ENCODE results near the gene TSPAN9. TPM values are rescaled to one million over a fixed set of nuclear protein-coding genes. Genes with fewer than 3 reads are reported as not detected.

Gene TSPAN9
- total RNA-seq, 1 donor from 2014 or later: 30.4 TPM

- DNase-seq (ENCODE audit: low spot score, unreplicated experiment): no peak
- Mint-ChIP-seq H3K27ac (no peak overlapping the region), H3K36me3 (ENCODE audit: insufficient read depth) (no peaks in the 10 kb centered on the region), H3K4me1 (ENCODE audit: low read depth) (no peaks in the 10 kb centered on the region), H3K9me3 (ENCODE audit: low read depth) (no peaks in the 10 kb centered on the region), H3K4me3 (ENCODE audit: low read depth) (no peak overlapping the region), H3K27me3 (no peaks in the 10 kb centered on the region)
- TF ChIP-seq CTCF (IDR thresholded peaks at IDR 0.05; ENCODE audit: unreplicated experiment): no peak
Measured at GRCh38 chr12:3220382-3221321, 143.5 kb downstream of the TSPAN9 start.

- no peak for TF ChIP-seq CTCF (IDR thresholded peaks at IDR 0.05; ENCODE audit: unreplicated experiment)
- Mint-ChIP-seq H3K4me3 (ENCODE audit: low read depth) (no peak overlapping the region), H3K27me3 (no peaks in the 10 kb centered on the region), H3K27ac (no peak overlapping the region), H3K36me3 (ENCODE audit: insufficient read depth) (no peaks in the 10 kb centered on the region), H3K4me1 (ENCODE audit: low read depth) (no peaks in the 10 kb centered on the region), H3K9me3 (ENCODE audit: low read depth) (no peaks in the 10 kb centered on the region)
- DNase-seq (ENCODE audit: low spot score, unreplicated experiment): no peak
Measured at GRCh38 chr12:3222306-3222705, 145.1 kb downstream of the TSPAN9 start.

- no peak for TF ChIP-seq CTCF (IDR thresholded peaks at IDR 0.05; ENCODE audit: unreplicated experiment)
- H3K27ac Mint-ChIP-seq: no peak overlapping the region
- H3K4me3 Mint-ChIP-seq (ENCODE audit: low read depth): no peak overlapping the region
- no peaks in the 10 kb centered on the region for H3K27me3 Mint-ChIP-seq
- no peaks in the 10 kb centered on the region for H3K4me1 Mint-ChIP-seq (ENCODE audit: low read depth)
- no peak for DNase-seq (ENCODE audit: low spot score, unreplicated experiment)
- H3K9me3 Mint-ChIP-seq (ENCODE audit: low read depth): no peaks in the 10 kb centered on the region
- no peaks in the 10 kb centered on the region for H3K36me3 Mint-ChIP-seq (ENCODE audit: insufficient read depth)
Measured at GRCh38 chr12:3222979-3223378, 145.8 kb downstream of the TSPAN9 start.

- no peak for TF ChIP-seq CTCF (IDR thresholded peaks at IDR 0.05; ENCODE audit: unreplicated experiment)
- DNase-seq (ENCODE audit: low spot score, unreplicated experiment): no peak
- peaks cover 4% of the 10 kb centered on the region for H3K36me3 Mint-ChIP-seq (ENCODE audit: insufficient read depth)
- H3K27me3 Mint-ChIP-seq: no peaks in the 10 kb centered on the region
- no peak overlapping the region for H3K27ac Mint-ChIP-seq
- no peak overlapping the region for H3K4me3 Mint-ChIP-seq (ENCODE audit: low read depth)
- no peaks in the 10 kb centered on the region for H3K4me1 Mint-ChIP-seq (ENCODE audit: low read depth)
- peaks cover 4% of the 10 kb centered on the region for H3K9me3 Mint-ChIP-seq (ENCODE audit: low read depth)
Measured at GRCh38 chr12:3223601-3224529, 146.7 kb downstream of the TSPAN9 start.

GRCh38 chr12:3224530-3224903, 147.3 kb downstream of the TSPAN9 start:
- no peaks in the 10 kb centered on the region for H3K4me1 Mint-ChIP-seq (ENCODE audit: low read depth)
- no peaks in the 10 kb centered on the region for H3K27me3 Mint-ChIP-seq
- H3K4me3 Mint-ChIP-seq (ENCODE audit: low read depth): no peak overlapping the region
- no peak for TF ChIP-seq CTCF (IDR thresholded peaks at IDR 0.05; ENCODE audit: unreplicated experiment)
- H3K27ac Mint-ChIP-seq: peak overlapping the region; percentile 75
- peaks cover 6% of the 10 kb centered on the region for H3K36me3 Mint-ChIP-seq (ENCODE audit: insufficient read depth)
- DNase-seq (ENCODE audit: low spot score, unreplicated experiment): no peak
- H3K9me3 Mint-ChIP-seq (ENCODE audit: low read depth): peaks cover 5% of the 10 kb centered on the region
